IPS-11a (cell line): Measurements from ENCODE around the gene TNMD.
"Not testable (repeated sequence)": the region's sequence is repeated elsewhere in the genome, so short reads cannot be mapped to it uniquely, and the experiment has no call there.

ENCODE experiments used
- H3K4me3 ChIP-seq: one replicate; pipeline ENCODE4 v1.5.1; 2013; ENCODE audit warnings: low read depth, low read length, control low read depth

TNMD gene

DNA sequence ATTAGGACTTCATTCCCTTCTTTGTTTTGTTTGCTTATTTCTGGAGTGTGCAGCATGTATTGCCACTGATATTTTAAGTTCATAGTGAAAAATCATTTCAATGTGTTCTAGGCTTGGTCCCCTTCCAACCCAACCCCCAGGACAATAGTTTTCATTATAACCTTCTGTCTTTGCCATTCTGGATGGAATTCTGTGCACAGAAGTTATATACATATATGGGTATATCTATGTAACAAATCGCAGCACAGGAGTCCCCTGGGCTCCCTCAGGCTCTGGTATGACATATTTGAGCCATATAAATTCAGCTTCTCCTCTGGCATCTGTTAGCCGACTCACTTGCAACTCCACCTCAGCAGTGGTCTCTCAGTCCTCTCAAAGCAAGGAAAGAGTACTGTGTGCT is at the start of gene TNMD:
Gene TNMD (plus strand): TSS at position 326 of the 400 bp plus-strand sequence. CDS start 83 bp downstream, outside the sequence.
- no peak within 1 kb of the TSS for H3K4me3 ChIP-seq

DNA sequence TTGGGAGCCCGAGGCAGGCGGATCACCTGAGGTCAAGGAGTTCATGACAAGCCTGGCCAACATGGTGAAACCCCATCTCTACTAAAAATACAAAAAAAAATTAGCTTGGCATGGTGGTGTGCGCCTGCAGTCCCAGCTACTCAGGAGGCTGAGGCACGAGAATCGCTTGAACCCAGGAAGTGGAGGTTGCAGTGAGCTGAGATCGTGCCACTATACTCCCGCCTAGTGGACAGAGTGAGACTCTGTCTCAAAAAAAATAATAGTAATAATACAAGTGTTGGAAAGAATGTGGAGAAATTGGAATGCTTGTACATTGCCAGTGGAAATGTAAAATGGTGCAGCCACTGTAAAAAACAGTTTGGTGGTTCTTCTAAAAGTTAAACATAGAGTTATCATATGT is 19.2 kb upstream of the TNMD start:
- not testable (repeated sequence) for H3K4me3 ChIP-seq

DNA sequence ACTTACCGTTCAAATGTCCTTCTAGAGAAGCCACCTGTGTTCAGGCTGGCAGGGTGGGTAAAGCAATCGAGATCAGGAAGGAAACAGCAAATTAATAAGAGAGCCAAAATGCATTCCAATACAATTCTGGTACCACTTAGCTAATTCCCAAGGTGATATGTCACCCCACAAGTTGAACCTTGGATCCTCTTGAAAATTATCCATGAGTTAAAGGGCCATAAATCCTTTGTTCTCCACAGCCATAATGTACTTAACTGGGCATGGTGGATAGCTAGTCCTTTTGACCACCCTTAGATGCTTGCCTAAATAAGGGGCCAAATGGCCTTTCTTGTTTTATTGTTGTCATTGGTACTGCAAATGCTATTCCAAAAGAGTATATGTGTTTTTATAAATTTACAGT is 2.0 kb downstream of the TNMD start:
- no peak overlapping the region for H3K4me3 ChIP-seq

DNA sequence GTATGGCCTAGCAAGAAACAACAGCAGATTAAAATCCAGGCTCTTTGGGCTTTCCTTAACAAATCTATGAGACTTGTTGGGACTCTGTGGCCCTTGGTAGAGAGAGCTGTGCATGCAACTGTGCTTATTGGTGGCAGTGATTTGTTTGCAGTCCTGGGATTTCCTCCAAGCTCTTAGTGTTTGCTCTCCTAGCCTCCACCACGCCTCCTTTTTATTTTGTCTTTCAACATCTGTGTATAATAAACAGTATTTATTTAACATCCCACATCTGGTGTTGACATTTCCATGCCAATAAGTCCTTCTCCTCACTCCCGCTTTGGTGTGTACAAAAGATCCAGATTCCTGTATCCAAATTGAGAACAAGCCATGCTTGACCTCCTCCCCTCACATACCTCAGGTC is 3.1 kb downstream of the TNMD start:
- H3K4me3 ChIP-seq = no peak overlapping the region

DNA sequence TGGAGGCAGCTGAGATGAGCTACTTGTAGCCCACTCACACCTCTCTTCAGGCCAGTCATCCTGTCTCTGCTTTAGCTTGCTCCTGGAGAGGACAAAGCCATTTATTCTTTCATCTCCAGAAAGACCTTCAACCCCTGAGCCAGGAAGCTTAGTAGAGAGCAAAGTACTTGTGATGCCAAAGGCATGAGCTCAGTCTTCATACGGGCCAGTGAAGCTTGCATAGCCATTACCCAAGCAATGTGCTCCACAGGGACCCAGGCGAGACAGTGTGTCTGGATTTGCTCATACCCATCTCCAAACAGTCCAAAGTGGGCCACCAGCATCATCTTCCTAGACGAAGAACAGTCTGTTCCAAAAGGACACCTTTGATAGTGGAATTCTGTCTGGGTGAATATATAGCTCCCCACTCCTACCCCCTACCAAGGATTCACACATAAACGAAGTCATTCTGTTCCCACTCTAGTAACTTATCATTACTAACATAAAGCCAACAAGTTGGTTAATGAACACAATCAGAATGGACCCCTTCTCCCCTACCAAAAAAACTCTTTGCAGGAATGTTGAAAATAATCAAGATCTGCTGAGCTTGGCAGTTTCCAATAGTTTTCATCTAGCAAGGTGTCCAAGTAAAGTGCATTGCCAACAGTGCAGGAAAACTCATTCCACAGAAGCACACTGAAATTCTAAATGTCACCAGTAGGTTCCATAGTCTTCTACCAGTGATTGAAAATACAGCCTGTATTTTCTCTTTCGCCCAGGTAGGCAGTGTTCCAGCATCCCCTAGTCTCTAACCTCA is 6.7 kb downstream of the TNMD start:
- no peak overlapping the region for H3K4me3 ChIP-seq

DNA sequence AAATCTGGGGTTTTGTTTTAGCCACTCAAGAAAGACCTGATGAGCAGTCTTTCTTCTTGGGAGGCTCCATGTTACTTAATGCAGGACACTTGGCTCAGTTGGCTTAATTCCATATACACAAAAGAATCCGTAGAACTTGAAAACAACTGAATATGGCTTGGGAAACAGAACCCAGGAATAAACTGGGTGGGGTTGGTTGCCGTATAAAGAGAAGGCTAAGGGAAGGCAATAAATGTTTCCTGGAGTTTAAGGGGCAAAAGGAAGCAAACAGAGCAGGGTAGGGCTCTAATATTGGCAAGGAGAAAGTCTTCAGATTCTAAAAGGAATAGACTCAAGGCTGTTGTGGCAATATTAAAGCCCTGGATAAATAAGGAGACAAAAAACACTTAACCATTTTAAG is 8.4 kb downstream of the TNMD start:
- H3K4me3 ChIP-seq = no peak overlapping the region

DNA sequence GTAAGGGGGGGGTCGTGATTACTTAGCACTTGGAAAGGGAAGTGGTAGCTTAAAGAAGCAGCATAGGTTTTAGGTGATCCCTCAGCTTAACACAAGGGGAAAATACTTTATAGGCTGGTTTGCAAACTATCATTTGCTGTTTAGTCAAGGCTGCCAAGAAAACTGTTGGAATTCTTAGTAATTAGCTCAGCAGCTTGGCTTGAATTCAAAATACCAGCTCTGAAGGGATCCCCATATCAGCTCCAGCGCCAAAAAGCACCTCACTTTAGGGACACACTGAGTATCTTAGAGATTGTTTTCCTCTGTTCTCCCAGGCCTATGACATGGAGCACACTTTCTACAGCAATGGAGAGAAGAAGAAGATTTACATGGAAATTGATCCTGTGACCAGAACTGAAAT is 8.8 kb downstream of the TNMD start:
- no peak overlapping the region for H3K4me3 ChIP-seq

DNA sequence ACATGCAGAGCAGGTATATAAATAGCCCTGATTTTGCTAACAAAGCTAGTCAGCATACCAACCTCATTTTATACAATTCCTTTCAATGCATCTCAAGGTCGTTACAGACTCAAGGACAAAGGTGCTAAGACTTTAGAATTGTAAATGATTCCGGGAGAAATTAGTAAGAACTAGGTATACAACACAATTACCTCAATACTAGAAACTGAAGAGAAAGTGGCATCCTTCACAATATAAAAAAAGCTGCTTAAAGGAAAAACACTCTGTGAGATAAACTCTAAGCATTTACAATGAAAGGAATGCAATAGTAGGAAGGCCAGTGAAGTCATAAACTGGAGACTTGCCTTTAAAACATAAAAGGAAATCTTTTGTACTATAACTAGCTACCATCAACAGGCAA is 11.9 kb downstream of the TNMD start:
- no peak overlapping the region for H3K4me3 ChIP-seq

DNA sequence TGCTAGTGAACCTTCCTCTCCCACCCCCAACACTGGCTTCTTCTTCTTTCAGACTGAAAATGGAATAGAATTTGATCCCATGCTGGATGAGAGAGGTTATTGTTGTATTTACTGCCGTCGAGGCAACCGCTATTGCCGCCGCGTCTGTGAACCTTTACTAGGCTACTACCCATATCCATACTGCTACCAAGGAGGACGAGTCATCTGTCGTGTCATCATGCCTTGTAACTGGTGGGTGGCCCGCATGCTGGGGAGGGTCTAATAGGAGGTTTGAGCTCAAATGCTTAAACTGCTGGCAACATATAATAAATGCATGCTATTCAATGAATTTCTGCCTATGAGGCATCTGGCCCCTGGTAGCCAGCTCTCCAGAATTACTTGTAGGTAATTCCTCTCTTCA is 14.7 kb downstream of the TNMD start:
- no peak overlapping the region for H3K4me3 ChIP-seq

DNA sequence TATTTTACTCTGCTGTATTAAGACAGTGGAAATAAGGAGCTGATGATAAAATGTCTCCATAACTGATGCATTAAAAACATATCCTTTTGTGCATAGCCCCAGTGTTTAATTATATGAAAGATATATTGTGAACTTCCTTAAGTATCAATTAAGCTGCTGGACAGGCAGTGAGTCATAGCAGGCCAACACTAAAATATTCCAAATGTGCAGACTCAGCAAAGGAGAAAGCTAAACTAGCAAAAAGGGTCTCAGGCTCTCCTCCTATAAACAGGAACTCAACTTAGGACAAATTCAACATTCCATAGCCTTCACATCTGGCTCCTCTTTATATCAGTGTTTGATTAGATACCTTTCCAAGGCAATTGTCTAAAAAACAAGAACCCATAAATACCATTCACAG is 15.6 kb downstream of the TNMD start:
- H3K4me3 ChIP-seq = no peak overlapping the region

DNA sequence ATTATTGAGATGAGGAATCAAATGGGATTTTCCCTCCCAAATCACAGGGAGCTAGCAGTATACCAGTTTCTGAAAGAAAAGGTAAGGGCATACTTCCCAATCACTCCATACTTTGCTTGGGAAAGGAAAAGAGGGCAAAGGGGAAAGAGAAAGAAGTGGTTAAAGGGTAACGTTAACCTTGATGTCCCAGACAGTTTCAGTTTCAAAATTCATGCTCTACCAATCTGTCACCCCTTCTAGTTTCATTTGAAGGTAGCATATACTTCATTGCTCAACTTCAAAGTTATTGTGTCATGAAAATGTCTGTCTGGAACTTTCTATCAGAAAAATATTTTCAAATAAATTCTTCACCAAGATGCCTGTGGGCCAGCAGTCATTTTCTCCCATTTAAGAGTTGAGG is 16.0 kb downstream of the TNMD start:
- no peak overlapping the region for H3K4me3 ChIP-seq

DNA sequence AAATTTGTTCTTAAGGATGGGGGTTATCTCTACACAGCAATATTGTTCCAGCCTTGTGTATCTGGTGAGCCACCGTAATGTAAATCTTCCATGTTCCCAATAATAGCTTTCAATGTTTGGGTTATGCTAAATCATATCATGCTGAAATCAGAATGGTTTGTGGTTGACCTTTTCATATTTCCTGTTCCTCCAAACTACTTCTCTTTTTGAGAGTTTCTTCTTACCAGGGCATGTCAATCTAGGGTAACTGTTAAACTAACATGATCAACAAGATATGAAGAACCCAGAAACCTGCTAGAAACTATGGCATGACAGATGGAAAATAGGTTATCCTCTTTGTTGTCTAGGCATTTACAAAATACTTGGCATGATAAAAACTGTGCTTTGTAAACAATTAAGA is 22.0 kb downstream of the TNMD start:
- H3K4me3 ChIP-seq = no peak overlapping the region

DNA sequence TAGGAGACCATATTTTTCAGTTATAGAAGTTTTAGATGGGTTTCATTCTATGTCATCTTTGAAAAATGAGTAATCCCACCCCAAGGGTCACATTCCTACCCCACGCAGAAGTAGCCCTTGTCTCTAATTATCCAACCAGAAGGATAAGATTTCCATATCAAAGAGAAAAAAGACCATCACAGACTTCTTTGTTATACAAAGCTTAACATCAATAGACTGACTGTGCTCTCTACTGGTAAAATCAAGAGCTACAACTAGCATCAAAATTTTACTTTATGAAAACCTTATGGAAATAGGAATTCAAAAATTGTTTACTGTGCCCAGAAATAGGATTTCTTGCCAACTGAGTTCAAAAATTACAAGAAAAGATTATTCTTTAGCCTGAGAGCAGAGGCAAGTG is 24.9 kb downstream of the TNMD start:
- no peak overlapping the region for H3K4me3 ChIP-seq

DNA sequence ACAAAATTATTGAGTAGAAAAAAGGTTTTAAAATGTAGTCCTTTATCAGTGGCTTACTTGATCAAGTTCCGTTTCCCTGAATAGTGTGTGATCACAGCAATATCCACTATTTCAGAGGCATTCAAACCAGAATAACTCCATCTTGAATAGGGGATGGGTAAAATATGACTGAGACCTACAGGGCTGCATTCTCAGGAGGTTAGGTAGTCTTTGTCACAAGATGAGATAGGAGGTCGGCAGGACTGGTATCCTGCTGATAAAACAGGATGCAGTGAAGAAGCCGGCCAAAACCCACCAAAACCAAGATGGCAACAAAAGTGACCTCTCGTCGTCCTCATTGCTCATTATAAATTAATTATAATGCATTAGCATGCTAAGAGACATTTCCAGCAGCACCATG is 27.2 kb downstream of the TNMD start:
- no peak overlapping the region for H3K4me3 ChIP-seq

DNA sequence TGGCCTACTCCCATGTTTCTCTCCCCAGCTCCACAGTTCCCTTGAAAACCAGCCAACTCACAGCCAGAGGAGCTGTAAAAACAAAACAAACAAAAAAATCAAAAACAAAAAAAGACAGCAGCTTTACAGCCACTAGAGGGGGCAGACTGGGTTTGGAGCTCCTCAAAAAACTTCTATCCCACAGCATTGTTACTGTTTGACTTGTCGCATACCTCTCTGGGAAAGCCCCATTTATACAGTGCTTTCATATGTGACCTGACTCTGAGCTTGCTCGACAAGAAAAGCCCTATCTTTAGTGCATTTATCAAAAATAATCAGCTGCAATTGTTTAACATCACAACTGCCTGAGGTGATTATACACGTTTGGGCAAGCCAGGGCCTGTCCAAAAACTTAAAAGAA is 30.3 kb downstream of the TNMD start:
- H3K4me3 ChIP-seq = no peak overlapping the region

DNA sequence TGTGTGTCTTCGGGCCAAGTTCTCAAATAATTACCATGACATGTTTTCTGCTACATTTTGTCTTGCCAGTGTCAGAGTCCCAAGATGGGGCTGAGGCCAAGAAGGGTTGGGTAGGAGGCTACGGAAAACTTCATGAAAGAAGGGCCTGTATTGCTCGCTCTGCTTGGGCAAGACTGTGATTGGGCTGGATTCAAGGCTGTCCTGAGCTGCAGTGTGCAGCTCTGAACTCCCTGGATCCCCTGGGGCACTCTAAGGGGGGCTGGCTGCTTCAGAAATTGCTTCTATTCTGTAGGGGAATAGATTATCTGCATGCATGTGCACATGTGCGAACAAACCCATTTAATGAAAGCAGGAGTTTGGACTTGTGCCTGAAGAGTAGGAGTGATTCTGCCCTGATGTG is 38.3 kb downstream of the TNMD start:
- H3K4me3 ChIP-seq = no peak overlapping the region

DNA sequence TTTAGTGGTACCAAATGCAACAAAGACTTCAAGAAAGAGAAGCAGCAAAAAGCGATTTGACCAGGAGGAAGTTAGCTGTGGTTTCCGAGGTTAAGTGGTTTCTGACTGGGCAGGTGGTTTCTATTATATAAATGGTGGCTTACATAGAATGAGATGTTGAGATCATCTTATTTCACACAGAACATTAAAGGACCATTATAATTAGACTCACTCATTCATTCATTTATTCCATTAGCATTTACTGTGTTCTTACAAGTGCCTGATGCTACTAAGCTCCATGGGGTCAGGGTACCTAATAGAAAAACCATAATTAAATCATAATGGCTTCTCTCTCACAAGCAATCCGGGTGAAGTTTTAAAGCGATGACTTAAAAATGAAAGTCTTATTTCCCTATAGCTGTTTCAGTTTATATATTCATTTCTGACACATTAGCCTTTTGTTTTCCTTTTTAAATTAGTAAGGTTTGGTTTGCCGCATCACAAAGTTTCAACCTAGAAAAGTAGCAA is 41.3 kb downstream of the TNMD start:
- no peak overlapping the region for H3K4me3 ChIP-seq

DNA sequence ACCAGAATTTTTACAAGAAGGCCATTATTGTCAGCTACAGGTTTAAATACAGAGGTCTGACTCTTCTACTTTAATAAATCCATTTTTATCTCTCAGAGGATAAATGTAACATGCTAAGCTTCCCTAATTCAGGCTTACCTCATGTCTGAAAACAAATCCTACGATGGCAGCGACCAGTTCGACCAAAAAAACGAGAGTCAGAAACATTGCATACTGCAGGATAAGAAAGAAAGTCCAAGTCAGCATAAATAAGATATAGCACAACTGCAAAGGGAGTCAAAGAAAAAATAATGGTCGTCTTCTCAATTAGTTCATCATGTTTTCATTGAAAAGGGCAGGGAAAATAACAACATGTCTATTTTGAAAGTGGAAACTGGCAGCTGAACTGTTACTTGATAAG is 50.3 kb downstream of the TNMD start:
- no peak overlapping the region for H3K4me3 ChIP-seq

DNA sequence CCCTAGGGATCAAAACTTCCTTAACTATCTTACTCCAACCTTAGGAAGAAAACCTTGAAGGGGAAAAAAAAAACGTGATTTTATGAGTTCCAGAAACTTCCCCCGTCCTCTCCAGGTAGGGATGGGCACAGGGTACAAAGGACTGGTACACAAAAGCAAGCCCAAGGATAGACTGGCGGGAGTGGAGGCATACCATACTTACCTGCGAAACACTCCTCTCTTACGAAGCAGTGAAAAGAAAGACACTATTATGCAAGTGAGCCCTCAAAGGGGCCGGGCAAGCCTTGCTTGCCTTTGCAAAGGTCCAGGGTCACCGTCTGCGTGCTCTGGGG is 51.2 kb downstream of the TNMD start:
- H3K4me3 ChIP-seq = peak overlapping the region; percentile 57

DNA sequence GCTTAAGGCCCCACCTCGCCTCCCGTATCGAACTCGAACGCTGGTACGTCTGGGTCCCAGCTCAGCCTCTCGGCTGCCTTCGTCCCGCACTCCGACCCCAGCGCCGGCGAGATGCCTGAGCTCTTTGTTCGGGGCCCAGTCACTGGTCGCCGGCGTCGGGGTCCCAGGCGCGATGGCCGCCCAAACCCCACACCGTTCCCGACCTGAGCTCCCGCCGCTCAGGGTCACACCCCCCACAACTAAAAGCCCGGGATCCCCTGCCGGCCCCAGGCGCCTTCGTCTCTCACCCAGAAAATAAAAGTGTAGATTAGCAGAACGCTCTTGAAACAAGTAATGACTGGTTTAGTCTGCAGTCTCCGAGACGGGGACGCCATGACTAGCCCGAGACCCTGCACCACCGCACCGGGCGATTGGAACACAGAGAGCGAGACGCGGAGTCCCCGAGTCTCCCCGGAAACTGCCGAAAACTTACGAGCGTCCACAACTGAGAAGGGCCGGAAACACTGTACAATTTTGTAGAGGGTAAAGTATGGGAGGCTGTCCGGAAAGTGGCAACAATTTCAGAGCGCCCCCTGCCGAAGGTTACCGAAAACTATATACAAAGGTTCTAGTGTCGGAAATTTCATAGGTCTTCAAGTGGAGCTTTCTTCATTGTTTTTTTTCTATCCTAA is 51.7 kb downstream of the TNMD start, which contains the start of gene TSPAN6:
Gene TSPAN6 (minus strand): TSS at position 486 of the 671 bp plus-strand sequence. CDS start 112 bp downstream, at position 374.
- H3K4me3 ChIP-seq = peak within 1 kb of the TSS; percentile 57

DNA sequence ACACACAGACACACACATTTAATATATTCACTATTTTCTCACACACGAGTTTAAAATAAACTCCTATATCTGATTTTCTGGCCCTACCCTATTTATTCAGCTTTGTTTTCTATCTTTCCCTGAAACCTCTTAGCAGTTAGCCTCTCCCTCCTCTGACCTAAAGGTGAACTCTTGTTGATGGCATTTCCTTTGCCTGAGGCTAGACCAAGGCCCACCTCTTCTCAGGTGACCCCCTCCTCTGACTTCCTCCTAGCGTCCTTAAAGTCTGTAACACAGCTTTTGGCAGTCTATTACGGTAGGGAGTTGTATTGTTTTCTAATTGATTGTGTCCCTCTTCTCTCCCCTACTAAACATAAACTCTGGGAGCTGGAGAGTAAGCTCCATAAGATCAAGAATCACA is 57.6 kb downstream of the TNMD start:
- H3K4me3 ChIP-seq = no peak overlapping the region

DNA sequence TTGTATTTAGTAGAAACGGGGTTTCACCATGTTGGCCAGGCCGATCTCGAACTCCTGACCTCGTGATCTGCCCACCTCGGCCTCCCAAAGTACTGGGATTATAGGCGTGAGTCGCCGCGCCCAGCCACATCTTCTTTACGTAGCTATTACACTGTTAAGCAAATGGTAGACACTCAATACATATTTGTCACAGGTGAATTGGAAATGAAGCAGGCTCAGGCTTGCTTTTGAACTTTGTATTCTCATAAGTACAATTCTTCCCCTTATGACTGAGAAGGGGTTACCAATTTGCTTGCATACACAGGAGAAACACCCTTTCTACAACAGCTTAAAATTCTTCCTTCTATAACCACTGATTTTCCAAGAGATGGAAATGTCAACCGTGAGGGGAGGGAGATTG is 58.5 kb downstream of the TNMD start:
- no peak overlapping the region for H3K4me3 ChIP-seq
